Activated naive CD4-positive, alpha-beta T cell treated with anti-CD3 and anti-CD28 coated beads, Interleukin-2, amount 50 U/mL, for 16 hours (primary cell): Measurements from ENCODE around the gene TMEM11.
"Not testable (repeated sequence)": the region's sequence is repeated elsewhere in the genome, so short reads cannot be mapped to it uniquely, and the experiment has no call there.

Experiments
- DNase-seq: peaks from one replicate; pipeline ENCODE4 v3.0.0-alpha.2; 2020

TMEM11 gene

GRCh38 chr17:21210411-21211076 is 3.4 kb downstream of the TMEM11 start:
- no peak for DNase-seq

- DNase-seq: no peak
Observed at GRCh38 chr17:21209511-21210175, 4.3 kb downstream of the TMEM11 start.

GRCh38 chr17:21208352-21208751 is 5.6 kb downstream of the TMEM11 start:
- DNase-seq: no peak

GRCh38 chr17:21204935-21205334 is 9.0 kb downstream of the TMEM11 start:
- no peak for DNase-seq

- DNase-seq: no peak
Observed at GRCh38 chr17:21202512-21202911, 11.4 kb downstream of the TMEM11 start.

- DNase-seq: no peak
Observed at GRCh38 chr17:21201874-21202273, 12.1 kb downstream of the TMEM11 start.

- no peak for DNase-seq
Observed at GRCh38 chr17:21201298-21201595, 12.7 kb downstream of the TMEM11 start.

- DNase-seq: no peak
Observed at GRCh38 chr17:21200590-21201297, 13.2 kb downstream of the TMEM11 start.

- DNase-seq: no peak
Observed at GRCh38 chr17:21199856-21200255, 14.1 kb downstream of the TMEM11 start.

- DNase-seq: no peak
Observed at GRCh38 chr17:21199311-21199710, 14.7 kb downstream of the TMEM11 start.

GRCh38 chr17:21198411-21198810 is 15.6 kb downstream of the TMEM11 start:
- DNase-seq: no peak

- DNase-seq: no peak
Observed at GRCh38 chr17:21196126-21196525, 17.8 kb downstream of the TMEM11 start.

- DNase-seq: no peak
Observed at GRCh38 chr17:21194703-21195102, 19.3 kb downstream of the TMEM11 start.

- no peak for DNase-seq
Observed at GRCh38 chr17:21194226-21194625, 19.7 kb downstream of the TMEM11 start.

GRCh38 chr17:21193031-21193430 is 20.9 kb downstream of the TMEM11 start:
- no peak for DNase-seq

- DNase-seq: not testable (repeated sequence)
Observed at GRCh38 chr17:21192414-21192813, 21.5 kb downstream of the TMEM11 start.

- DNase-seq: no peak
Observed at GRCh38 chr17:21191698-21192097, 22.3 kb downstream of the TMEM11 start.

- no peak for DNase-seq
Observed at GRCh38 chr17:21190078-21190477, 23.9 kb downstream of the TMEM11 start.

- no peak for DNase-seq
Observed at GRCh38 chr17:21189361-21189760, 24.6 kb downstream of the TMEM11 start.

- DNase-seq: no peak
Observed at GRCh38 chr17:21186399-21187187, 27.4 kb downstream of the TMEM11 start.

- no peak for DNase-seq
Observed at GRCh38 chr17:21185061-21185460, 28.9 kb downstream of the TMEM11 start.

- DNase-seq: no peak
Observed at GRCh38 chr17:21184570-21184969, 29.4 kb downstream of the TMEM11 start.

- no peak for DNase-seq
Observed at GRCh38 chr17:21183468-21183867, 30.5 kb downstream of the TMEM11 start.
